ENCODE data around the gene KLHL40. TPM values are rescaled to one million over a fixed set of nuclear protein-coding genes. Genes with fewer than 3 reads are reported as not detected.

The KLHL40 gene
- total RNA-seq, 6 experiments from 2014 or later, result not detected

DNA sequence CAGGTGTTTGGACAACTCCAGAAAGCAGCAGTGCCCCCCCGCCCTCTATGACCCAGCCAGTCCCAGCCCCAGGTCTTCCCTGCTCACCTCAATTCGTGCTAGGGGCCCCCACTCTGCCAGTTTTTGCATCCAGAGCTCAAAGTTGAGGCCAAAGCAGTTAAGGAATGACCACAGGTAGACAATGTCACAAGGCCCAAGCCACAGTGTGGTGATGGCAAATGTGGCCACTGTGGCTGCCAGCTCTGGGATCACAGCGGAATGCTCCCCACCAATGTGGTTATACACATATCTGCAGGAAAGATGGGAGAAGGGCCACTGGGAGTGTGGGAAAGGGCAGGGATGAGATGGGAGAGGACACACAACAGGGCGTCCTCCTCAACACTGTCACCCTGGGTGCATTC, 8.2 kb downstream of the KLHL40 start:
- H3K9me3 Mint-ChIP-seq, result no peaks in the 10 kb centered on the region
- no peaks in the 10 kb centered on the region for H3K36me3 Mint-ChIP-seq (ENCODE audit: low read depth)
- H3K27me3 Mint-ChIP-seq (ENCODE audit: insufficient read depth), result peaks cover 17% of the 10 kb centered on the region
- no peak for DNase-seq
- H3K4me1 Mint-ChIP-seq (ENCODE audit: low read depth), result no peaks in the 10 kb centered on the region
- H3K27ac Mint-ChIP-seq, result no peak overlapping the region
- H3K4me3 Mint-ChIP-seq, result no peak overlapping the region
- TF ChIP-seq, protein P1, sequence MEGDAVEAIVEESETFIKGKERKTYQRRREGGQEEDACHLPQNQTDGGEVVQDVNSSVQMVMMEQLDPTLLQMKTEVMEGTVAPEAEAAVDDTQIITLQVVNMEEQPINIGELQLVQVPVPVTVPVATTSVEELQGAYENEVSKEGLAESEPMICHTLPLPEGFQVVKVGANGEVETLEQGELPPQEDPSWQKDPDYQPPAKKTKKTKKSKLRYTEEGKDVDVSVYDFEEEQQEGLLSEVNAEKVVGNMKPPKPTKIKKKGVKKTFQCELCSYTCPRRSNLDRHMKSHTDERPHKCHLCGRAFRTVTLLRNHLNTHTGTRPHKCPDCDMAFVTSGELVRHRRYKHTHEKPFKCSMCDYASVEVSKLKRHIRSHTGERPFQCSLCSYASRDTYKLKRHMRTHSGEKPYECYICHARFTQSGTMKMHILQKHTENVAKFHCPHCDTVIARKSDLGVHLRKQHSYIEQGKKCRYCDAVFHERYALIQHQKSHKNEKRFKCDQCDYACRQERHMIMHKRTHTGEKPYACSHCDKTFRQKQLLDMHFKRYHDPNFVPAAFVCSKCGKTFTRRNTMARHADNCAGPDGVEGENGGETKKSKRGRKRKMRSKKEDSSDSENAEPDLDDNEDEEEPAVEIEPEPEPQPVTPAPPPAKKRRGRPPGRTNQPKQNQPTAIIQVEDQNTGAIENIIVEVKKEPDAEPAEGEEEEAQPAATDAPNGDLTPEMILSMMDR (IDR thresholded peaks at IDR 0.05), result no peak

DNA sequence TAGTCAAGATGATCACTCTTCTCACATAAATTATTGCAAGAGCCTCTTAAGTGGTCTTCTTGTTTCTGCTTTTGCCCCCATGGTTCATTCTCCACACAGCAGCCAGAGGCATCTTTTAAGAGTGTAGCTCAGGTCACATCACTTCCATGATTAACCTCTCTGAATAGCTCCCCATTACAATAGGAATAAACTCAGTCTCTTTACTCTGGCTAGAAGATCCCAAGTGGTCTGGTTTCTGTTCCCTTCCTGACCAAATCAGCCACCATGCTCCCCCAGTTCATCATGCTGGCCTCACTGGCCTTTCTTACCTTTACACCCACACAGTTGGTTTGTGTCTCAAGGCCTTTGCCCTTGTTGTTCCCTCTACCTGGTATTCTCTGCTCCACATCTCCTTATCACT, 9.0 kb downstream of the KLHL40 start:
- no peaks in the 10 kb centered on the region for H3K4me1 Mint-ChIP-seq (ENCODE audit: low read depth)
- no peak overlapping the region for H3K4me3 Mint-ChIP-seq
- no peak overlapping the region for H3K27ac Mint-ChIP-seq
- H3K27me3 Mint-ChIP-seq (ENCODE audit: insufficient read depth), result peaks cover 14% of the 10 kb centered on the region
- DNase-seq, result no peak
- H3K9me3 Mint-ChIP-seq, result no peaks in the 10 kb centered on the region
- H3K36me3 Mint-ChIP-seq (ENCODE audit: low read depth), result no peaks in the 10 kb centered on the region
- TF ChIP-seq, protein P1 (IDR thresholded peaks at IDR 0.05), result no peak

DNA sequence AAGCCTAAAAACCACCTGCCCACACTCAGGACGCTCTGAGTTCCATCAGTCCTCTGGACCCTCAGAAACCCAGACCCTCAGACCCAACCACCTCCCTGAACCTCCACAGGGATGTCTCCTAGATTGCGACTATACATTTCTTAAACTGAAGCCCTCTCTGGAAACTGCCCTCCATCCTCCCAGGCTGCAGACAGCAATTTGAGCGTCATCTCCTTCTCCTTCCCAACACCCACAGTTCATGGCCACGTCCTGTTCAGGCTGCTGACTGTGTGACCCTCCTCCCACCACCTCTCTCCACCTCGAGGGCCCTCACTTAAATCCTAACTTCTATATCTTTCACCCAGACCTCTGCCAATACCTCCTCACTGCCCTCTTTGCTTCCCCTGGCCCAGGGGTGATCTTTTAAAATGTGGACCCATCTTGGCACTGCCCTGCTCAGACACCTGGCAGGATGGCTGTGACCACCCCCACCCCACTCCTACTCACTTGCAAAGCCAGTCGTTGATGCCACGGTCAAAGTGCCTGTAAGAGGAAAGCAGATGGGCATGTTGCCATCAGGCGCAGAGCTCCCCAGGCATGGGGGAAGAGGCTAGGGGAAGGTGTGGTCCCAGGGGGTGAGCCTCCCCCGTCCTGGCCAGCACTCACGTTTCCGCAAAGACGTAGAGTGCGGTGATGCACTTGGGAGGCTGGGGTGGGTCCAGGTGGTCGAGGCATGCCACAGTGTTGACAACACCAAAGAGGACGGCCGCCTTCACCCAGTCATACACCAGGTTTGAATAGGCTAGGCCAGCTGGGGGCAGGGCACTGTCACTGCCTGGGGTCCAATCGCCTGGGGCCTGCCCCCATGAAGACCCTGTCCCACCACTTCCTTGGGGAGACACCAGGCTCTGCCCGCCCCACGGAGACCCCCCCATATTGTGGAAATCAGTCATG, 11.3 kb downstream of the KLHL40 start:
- Mint-ChIP-seq H3K4me3 (no peak overlapping the region), H3K9me3 (no peaks in the 10 kb centered on the region), H3K27ac (no peak overlapping the region), H3K36me3 (ENCODE audit: low read depth) (no peaks in the 10 kb centered on the region), H3K4me1 (ENCODE audit: low read depth) (no peaks in the 10 kb centered on the region), H3K27me3 (ENCODE audit: insufficient read depth) (peaks cover 7% of the 10 kb centered on the region)
- TF ChIP-seq, protein P1 (IDR thresholded peaks at IDR 0.05), result no peak
- DNase-seq, result no peak

DNA sequence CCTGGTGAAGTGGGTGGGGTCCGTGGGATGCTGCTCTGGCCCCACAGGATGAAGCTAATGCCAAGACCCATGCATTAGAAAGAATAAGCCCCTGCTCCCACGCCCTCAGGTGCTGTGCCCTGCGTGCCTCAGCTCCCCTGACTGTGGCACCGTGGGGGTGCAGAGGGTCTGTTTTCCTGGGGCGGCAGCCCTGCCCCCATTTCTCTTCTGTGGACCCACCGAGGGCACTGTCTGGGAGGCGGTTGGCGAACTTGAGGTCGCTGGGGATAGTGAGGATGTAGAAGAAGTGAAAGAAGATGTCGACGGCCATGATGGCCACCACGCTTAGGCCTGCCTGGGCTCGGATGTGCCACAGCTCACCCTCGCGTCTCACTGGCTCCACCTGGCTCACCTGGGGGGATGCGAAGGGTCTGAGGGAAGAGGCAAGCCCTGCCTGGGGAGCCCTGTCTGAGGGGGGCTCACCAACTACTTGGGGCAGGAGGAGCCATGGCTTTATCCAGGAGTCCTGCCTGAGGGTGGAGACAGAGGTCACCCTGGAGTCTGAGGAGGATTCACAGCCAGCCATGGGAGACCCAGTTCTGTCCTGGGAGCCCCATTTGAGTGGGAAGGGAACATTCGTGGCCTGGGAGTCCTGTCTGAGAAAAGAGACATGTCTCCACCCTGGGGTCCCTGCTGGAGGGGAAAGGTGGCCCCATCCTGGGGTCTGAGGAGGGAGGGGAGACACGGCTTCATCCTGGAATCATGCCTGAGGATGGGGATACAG, 12.1 kb downstream of the KLHL40 start:
- H3K36me3 Mint-ChIP-seq (ENCODE audit: low read depth), result no peaks in the 10 kb centered on the region
- peaks cover 7% of the 10 kb centered on the region for H3K27me3 Mint-ChIP-seq (ENCODE audit: insufficient read depth)
- TF ChIP-seq, protein P1 (IDR thresholded peaks at IDR 0.05), result no peak
- DNase-seq, result no peak
- H3K4me3 Mint-ChIP-seq, result no peak overlapping the region
- no peaks in the 10 kb centered on the region for H3K9me3 Mint-ChIP-seq
- H3K27ac Mint-ChIP-seq, result no peak overlapping the region
- no peaks in the 10 kb centered on the region for H3K4me1 Mint-ChIP-seq (ENCODE audit: low read depth)

DNA sequence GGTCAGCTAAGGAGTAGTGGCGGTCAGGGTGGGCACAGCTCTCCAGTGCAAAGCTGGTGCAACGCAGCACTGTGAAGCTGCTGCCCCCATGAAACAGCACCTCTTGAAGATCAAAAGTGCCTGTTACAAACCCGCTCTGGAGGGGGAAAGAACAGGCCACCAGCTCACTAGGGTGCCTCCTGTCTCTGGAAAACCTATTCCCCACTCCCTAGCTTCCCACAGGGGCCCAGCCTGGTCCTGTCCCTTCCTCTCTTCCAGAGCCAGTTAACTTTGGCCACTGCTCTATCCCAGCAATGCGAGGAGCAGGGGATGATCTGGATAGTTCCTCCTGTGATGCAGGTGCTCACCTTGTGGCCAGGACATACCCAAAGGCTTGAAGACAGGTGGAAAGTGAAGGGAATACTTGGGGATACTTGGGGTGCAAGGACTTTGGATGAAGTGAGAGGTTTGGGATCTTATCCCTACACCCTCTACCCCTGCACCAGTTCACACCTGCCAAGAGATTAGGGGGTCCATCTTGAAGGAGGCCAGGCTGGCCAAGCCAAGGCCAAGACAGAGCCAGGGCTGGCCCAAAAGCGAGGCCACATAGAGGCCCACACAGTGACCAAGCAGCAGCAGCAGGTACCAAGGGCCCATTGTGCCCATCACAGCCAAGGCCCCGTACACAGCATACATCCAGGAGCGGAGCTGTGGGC, 13.0 kb downstream of the KLHL40 start:
- H3K4me3 Mint-ChIP-seq, result no peak overlapping the region

More for the DNA sequence above, 13.0 kb downstream of the KLHL40 start:
- Mint-ChIP-seq H3K36me3 (ENCODE audit: low read depth) (no peaks in the 10 kb centered on the region), H3K27ac (no peak overlapping the region), H3K27me3 (ENCODE audit: insufficient read depth) (peaks cover 7% of the 10 kb centered on the region), H3K4me1 (ENCODE audit: low read depth) (no peaks in the 10 kb centered on the region), H3K9me3 (no peaks in the 10 kb centered on the region)
- no peak for DNase-seq
- TF ChIP-seq, protein P1 (IDR thresholded peaks at IDR 0.05), result no peak

Data from HFFc6 (cell line).